A673 (cell line): ENCODE data around the gene NLGN1.
"Not testable (repeated sequence)": the region's sequence is repeated elsewhere in the genome, so short reads cannot be mapped to it uniquely, and the experiment has no call there.

ENCODE experiments used
- CTCF ChIP-seq: fragments of 300-800, 200-600 bp; sonication (generic); conservative IDR thresholded peaks from 2 replicates; pipeline ENCODE4 v1.5.1; 2017; ENCODE audit warnings: low read depth, mild to moderate bottlenecking, antibody characterized with exemption, low read length, moderate library complexity, mixed read lengths
- EZH2 ChIP-seq: fragments of 200-600 bp; sonication (generic); IDR thresholded peaks from 2 replicates; pipeline ENCODE4 v1.6.1; 2017; ENCODE audit warnings: borderline replicate concordance, low read depth, mild to moderate bottlenecking, mixed read lengths, antibody characterized with exemption, low read length; ENCODE audit not compliant: poor library complexity, severe bottlenecking

- not testable (repeated sequence) for TF ChIP-seq CTCF, EZH2
These were observed 15.6 kb upstream of the NLGN1 start for GRCh38 chr3:173381936-173382335.
